Neural cell (in vitro differentiated cells): ENCODE results near the gene TTLL5. TPM values are rescaled to one million over a fixed set of nuclear protein-coding genes. Genes with fewer than 3 reads are reported as not detected.

Experiments used
- H2AFZ ChIP-seq: fragments of 200-600, 300-800 bp; sonication (generic), shearing (Covaris generic); 2 replicates; pipeline ENCODE4 v1.6.0; 2014; ENCODE audit warnings: low read depth, mild to moderate bottlenecking, antibody characterized with exemption, low read length, moderate library complexity
- H3F3A ChIP-seq: fragments of 200-600 bp; shearing (Covaris generic); 2 replicates; pipeline ENCODE4 v1.6.1; 2016; ENCODE audit warnings: mild to moderate bottlenecking, moderate library complexity, mixed read lengths, antibody characterized with exemption, low read length; ENCODE audit not compliant: insufficient read depth, poor library complexity, severe bottlenecking
- H3K27ac ChIP-seq: fragments of 200-600, 300-800 bp; sonication (generic), shearing (Covaris generic); 2 replicates; pipeline ENCODE4 v1.5.1; 2014; ENCODE audit warnings: mild to moderate bottlenecking, low read length, moderate library complexity
- H3K27me3 ChIP-seq: fragments of 300-800, 200-600 bp; sonication (generic), shearing (Covaris generic); 2 replicates; pipeline ENCODE4 v1.6.0; 2014; ENCODE audit warnings: mild to moderate bottlenecking, low read depth, low read length, moderate library complexity; ENCODE audit not compliant: insufficient read depth
- H3K36me3 ChIP-seq: fragments of 300-800, 200-600 bp; sonication (generic), shearing (Covaris generic); 2 replicates; pipeline ENCODE4 v1.5.1; 2014; ENCODE audit warnings: mild to moderate bottlenecking, antibody characterized with exemption, low read length, moderate library complexity; ENCODE audit not compliant: insufficient read depth
- H3K4me2 ChIP-seq: fragments of 300-800, 200-600 bp; sonication (generic), shearing (Covaris generic); 2 replicates; pipeline ENCODE4 v1.6.0; 2014; ENCODE audit warnings: mild to moderate bottlenecking, low read length
- H3K4me3 ChIP-seq: fragments of 300-800, 200-600 bp; sonication (generic), shearing (Covaris generic); 2 replicates; pipeline ENCODE4 v1.5.1; 2014; ENCODE audit warnings: mild to moderate bottlenecking, low read length, moderate library complexity
- H3K79me2 ChIP-seq: fragments of 200-600 bp; shearing (Covaris generic); replicated peaks from 2 replicates; pipeline ENCODE4 v1.6.0; 2014; ENCODE audit warnings: mild to moderate bottlenecking, low read length, moderate library complexity; ENCODE audit not compliant: insufficient read depth
- H3K9ac ChIP-seq: fragments of 300-800, 200-600 bp; sonication (generic), shearing (Covaris generic); 2 replicates; pipeline ENCODE4 v1.6.1; 2016; ENCODE audit warnings: mild to moderate bottlenecking, low read length, mixed read lengths
- H3K9me2 ChIP-seq: fragments of 200-600 bp; shearing (Covaris generic); 2 replicates; pipeline ENCODE4 v1.6.1; 2016; ENCODE audit warnings: mild to moderate bottlenecking, low read length, mixed read lengths; ENCODE audit not compliant: insufficient read depth
- H3K9me3 ChIP-seq: fragments of 200-600, 300-800 bp; sonication (generic), shearing (Covaris generic); 2 replicates; pipeline ENCODE4 v1.6.1; 2016; ENCODE audit warnings: mild to moderate bottlenecking, mixed run types, low read length, moderate library complexity, mixed read lengths
- H4K20me1 ChIP-seq: fragments of 200-600 bp; shearing (Covaris generic); 2 replicates; pipeline ENCODE4 v1.6.1; 2016; ENCODE audit warnings: mild to moderate bottlenecking, mixed run types; ENCODE audit not compliant: insufficient read depth
- EP300 ChIP-seq: fragments of 450-650 bp; conservative IDR thresholded peaks from 2 replicates; pipeline ENCODE4 v1.6.1; 2014; ENCODE audit warnings: antibody characterized with exemption, mild to moderate bottlenecking, moderate library complexity; ENCODE audit not compliant: poor library complexity, severe bottlenecking
- EZH2 ChIP-seq: fragments of 200-600, 300-800 bp; shearing (Covaris generic), sonication (generic); IDR thresholded peaks from 2 replicates; pipeline ENCODE4 v1.6.1; 2014; ENCODE audit warnings: antibody characterized with exemption, low read length, borderline replicate concordance, mild to moderate bottlenecking; ENCODE audit not compliant: insufficient read depth, poor library complexity, severe bottlenecking
- MXI1 ChIP-seq: fragments of 450-650 bp; conservative IDR thresholded peaks from 2 replicates; pipeline ENCODE4 v1.6.1; 2014; ENCODE audit warnings: antibody characterized with exemption, mild to moderate bottlenecking; ENCODE audit not compliant: poor library complexity, severe bottlenecking
- POLR2AphosphoS5 ChIP-seq: IDR thresholded peaks from 2 replicates; pipeline ENCODE4 v1.6.1; 2012
- RAD21 ChIP-seq: fragments of 450-650 bp; conservative IDR thresholded peaks from 2 replicates; pipeline ENCODE4 v1.6.1; 2014; ENCODE audit warnings: antibody characterized with exemption, mild to moderate bottlenecking, moderate library complexity
- TAF1 ChIP-seq: IDR thresholded peaks from 2 replicates; pipeline ENCODE4 v1.6.1; 2012; ENCODE audit warnings: low read depth
- polyA plus RNA-seq: library from polyadenylated mRNA; depleted of rRNA; stranded (reverse); fragments of >200 nt; gene quantifications from 2 replicates; pipeline ENCODE4 v1.2.3, GENCODE V29; 2014
- TF ChIP-seq, protein P1 (sequence below): fragments of 450-650 bp; IDR thresholded peaks from 2 replicates; pipeline ENCODE4 v1.5.1; 2014; ENCODE audit warnings: antibody characterized with exemption, mild to moderate bottlenecking, moderate library complexity; ENCODE audit not compliant: poor library complexity, severe bottlenecking
- TF ChIP-seq, protein P2 (sequence below): IDR thresholded peaks from 2 replicates; pipeline ENCODE4 v1.6.1; 2012; ENCODE audit warnings: borderline replicate concordance

The TTLL5 gene
- polyA plus RNA-seq, 1 donor from 2014 or later = 8.2 TPM

DNA sequence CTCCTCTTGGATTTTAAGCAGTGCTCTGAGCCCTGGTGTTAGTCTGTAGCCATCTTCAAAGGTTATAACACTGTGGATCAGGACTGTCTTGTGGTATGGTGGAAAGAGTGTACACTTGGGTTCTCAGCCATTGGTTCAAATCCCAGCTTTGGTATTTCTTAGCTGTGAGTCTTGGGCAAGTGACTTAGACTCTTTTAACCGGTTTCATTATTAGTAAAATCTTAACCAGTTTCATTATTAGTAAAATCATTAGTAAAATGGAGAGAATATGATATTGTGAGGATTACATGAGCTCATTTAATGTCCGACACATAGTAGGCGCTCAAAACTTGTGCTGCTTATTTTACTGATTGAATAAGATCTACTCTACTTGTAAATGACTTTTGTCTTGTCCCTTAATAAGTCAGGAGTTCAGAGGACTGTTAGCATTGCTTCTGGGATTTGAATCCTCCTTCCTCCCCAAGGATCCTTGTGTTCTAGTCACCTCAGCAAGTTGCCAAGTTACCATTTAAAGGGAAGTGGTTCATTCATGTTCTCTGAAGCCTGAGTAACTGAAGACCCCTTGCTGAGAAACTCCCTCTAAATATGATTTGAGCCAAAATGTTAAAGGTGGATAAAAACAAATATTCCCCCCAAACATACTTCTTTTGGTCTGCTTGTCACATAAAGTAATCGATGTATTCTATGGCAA is 12.4 kb downstream of the TTLL5 start:
- H3K9me2 ChIP-seq = no peaks in the 10 kb centered on the region
- H3K36me3 ChIP-seq = peaks cover 16% of the 10 kb centered on the region
- no peak overlapping the region for H2AFZ ChIP-seq
- TF ChIP-seq POLR2AphosphoS5 (no peak), RAD21 (no peak), TAF1 (no peak)
- TF ChIP-seq, protein P1, sequence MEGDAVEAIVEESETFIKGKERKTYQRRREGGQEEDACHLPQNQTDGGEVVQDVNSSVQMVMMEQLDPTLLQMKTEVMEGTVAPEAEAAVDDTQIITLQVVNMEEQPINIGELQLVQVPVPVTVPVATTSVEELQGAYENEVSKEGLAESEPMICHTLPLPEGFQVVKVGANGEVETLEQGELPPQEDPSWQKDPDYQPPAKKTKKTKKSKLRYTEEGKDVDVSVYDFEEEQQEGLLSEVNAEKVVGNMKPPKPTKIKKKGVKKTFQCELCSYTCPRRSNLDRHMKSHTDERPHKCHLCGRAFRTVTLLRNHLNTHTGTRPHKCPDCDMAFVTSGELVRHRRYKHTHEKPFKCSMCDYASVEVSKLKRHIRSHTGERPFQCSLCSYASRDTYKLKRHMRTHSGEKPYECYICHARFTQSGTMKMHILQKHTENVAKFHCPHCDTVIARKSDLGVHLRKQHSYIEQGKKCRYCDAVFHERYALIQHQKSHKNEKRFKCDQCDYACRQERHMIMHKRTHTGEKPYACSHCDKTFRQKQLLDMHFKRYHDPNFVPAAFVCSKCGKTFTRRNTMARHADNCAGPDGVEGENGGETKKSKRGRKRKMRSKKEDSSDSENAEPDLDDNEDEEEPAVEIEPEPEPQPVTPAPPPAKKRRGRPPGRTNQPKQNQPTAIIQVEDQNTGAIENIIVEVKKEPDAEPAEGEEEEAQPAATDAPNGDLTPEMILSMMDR = no peak
- TF ChIP-seq, protein P2, sequence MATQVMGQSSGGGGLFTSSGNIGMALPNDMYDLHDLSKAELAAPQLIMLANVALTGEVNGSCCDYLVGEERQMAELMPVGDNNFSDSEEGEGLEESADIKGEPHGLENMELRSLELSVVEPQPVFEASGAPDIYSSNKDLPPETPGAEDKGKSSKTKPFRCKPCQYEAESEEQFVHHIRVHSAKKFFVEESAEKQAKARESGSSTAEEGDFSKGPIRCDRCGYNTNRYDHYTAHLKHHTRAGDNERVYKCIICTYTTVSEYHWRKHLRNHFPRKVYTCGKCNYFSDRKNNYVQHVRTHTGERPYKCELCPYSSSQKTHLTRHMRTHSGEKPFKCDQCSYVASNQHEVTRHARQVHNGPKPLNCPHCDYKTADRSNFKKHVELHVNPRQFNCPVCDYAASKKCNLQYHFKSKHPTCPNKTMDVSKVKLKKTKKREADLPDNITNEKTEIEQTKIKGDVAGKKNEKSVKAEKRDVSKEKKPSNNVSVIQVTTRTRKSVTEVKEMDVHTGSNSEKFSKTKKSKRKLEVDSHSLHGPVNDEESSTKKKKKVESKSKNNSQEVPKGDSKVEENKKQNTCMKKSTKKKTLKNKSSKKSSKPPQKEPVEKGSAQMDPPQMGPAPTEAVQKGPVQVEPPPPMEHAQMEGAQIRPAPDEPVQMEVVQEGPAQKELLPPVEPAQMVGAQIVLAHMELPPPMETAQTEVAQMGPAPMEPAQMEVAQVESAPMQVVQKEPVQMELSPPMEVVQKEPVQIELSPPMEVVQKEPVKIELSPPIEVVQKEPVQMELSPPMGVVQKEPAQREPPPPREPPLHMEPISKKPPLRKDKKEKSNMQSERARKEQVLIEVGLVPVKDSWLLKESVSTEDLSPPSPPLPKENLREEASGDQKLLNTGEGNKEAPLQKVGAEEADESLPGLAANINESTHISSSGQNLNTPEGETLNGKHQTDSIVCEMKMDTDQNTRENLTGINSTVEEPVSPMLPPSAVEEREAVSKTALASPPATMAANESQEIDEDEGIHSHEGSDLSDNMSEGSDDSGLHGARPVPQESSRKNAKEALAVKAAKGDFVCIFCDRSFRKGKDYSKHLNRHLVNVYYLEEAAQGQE = no peak
- no peaks in the 10 kb centered on the region for H3F3A ChIP-seq
- H3K4me2 ChIP-seq = no peak overlapping the region
- no peaks in the 10 kb centered on the region for H4K20me1 ChIP-seq
- no peak overlapping the region for H3K4me3 ChIP-seq
- no peak overlapping the region for H3K27ac ChIP-seq
- no peak overlapping the region for H3K9ac ChIP-seq
- no peaks in the 10 kb centered on the region for H3K79me2 ChIP-seq
- H3K27me3 ChIP-seq = no peaks in the 10 kb centered on the region
- no peaks in the 10 kb centered on the region for H3K9me3 ChIP-seq

DNA sequence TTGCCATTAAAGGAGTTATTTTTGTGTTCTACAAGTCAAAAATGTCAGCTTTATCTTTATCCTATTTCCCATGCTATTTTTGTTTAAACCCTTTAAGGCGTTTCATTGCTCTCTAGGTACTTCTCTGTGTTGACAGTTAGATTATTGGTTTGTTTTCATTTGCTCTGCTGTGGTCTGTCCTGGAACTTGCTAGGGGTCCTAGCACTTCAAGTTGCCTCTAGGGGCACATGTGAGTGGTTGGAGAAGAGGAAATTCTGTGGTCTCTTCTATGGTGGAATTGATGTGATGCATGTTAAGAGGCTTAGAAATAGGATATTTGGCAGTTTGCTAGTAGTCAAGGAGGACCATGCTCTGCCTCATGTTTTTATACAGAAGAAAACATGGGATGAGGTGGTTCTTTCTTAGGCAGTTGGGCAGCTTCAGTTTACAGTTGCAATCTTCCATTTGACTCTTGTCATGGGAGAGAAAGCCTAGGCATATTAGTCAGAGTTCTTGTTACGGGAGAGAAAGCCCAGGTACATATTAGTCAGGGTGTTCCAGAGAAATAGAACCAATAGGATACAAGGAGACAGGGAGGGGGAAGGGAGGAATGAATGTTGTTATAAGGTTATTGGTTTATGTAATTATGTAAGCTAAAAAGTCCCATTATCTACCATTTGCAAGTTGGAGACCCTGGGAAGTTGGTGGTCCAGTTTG is 14.4 kb downstream of the TTLL5 start:
- no peak overlapping the region for H3K4me3 ChIP-seq
- H4K20me1 ChIP-seq = no peaks in the 10 kb centered on the region
- H3K27me3 ChIP-seq = no peaks in the 10 kb centered on the region
- H3F3A ChIP-seq = no peaks in the 10 kb centered on the region
- H3K79me2 ChIP-seq = no peaks in the 10 kb centered on the region
- H2AFZ ChIP-seq = no peak overlapping the region
- H3K9me2 ChIP-seq = no peaks in the 10 kb centered on the region
- peaks cover 4% of the 10 kb centered on the region for H3K36me3 ChIP-seq
- H3K4me2 ChIP-seq = no peak overlapping the region
- TF ChIP-seq EP300 (no peak), RAD21 (no peak), POLR2AphosphoS5 (no peak), TAF1 (no peak), MXI1 (no peak), EZH2 (no peak)
- TF ChIP-seq, protein P1 = no peak
- H3K27ac ChIP-seq = no peak overlapping the region
- H3K9ac ChIP-seq = no peak overlapping the region
- H3K9me3 ChIP-seq = no peaks in the 10 kb centered on the region
